ENCODE data around the gene PPP1R3F. TPM values are rescaled to one million over a fixed set of nuclear protein-coding genes. Genes with fewer than 3 reads are reported as not detected.

The PPP1R3F gene
- total RNA-seq, 1 donor from 2014 or later: 8.0 TPM

- DNase-seq (ENCODE audit: extremely low spot score, unreplicated experiment): no peak
- no peaks in the 10 kb centered on the region for H3K4me1 Mint-ChIP-seq (ENCODE audit: unreplicated experiment)
- peaks cover 11% of the 10 kb centered on the region for H3K9me3 Mint-ChIP-seq
- H3K4me3 Mint-ChIP-seq: no peak overlapping the region
- no peak overlapping the region for H3K27ac Mint-ChIP-seq
- H3K36me3 Mint-ChIP-seq: no peaks in the 10 kb centered on the region
- peaks cover 23% of the 10 kb centered on the region for H3K27me3 Mint-ChIP-seq
- TF ChIP-seq, protein P1, sequence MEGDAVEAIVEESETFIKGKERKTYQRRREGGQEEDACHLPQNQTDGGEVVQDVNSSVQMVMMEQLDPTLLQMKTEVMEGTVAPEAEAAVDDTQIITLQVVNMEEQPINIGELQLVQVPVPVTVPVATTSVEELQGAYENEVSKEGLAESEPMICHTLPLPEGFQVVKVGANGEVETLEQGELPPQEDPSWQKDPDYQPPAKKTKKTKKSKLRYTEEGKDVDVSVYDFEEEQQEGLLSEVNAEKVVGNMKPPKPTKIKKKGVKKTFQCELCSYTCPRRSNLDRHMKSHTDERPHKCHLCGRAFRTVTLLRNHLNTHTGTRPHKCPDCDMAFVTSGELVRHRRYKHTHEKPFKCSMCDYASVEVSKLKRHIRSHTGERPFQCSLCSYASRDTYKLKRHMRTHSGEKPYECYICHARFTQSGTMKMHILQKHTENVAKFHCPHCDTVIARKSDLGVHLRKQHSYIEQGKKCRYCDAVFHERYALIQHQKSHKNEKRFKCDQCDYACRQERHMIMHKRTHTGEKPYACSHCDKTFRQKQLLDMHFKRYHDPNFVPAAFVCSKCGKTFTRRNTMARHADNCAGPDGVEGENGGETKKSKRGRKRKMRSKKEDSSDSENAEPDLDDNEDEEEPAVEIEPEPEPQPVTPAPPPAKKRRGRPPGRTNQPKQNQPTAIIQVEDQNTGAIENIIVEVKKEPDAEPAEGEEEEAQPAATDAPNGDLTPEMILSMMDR (conservative IDR thresholded peaks at IDR 0.05): no peak
These were observed 41.4 kb upstream of the PPP1R3F start for GRCh38 chrX:49228185-49228584.

GRCh38 chrX:49230500-49231232 is 38.9 kb upstream of the PPP1R3F start:
- Mint-ChIP-seq H3K4me3 (peak overlapping the region; percentile 75), H3K27me3 (peaks cover 9% of the 10 kb centered on the region), H3K9me3 (peaks cover 11% of the 10 kb centered on the region), H3K27ac (no peak overlapping the region), H3K36me3 (no peaks in the 10 kb centered on the region), H3K4me1 (ENCODE audit: unreplicated experiment) (peaks cover 5% of the 10 kb centered on the region)
- TF ChIP-seq, protein P1 (conservative IDR thresholded peaks at IDR 0.05): peak; percentile 20
- DNase-seq (ENCODE audit: extremely low spot score, unreplicated experiment): no peak

- TF ChIP-seq, protein P1 (conservative IDR thresholded peaks at IDR 0.05): no peak
- DNase-seq (ENCODE audit: extremely low spot score, unreplicated experiment): no peak
- peaks cover 5% of the 10 kb centered on the region for H3K4me1 Mint-ChIP-seq (ENCODE audit: unreplicated experiment)
- H3K4me3 Mint-ChIP-seq: peak overlapping the region; percentile 75
- no peaks in the 10 kb centered on the region for H3K36me3 Mint-ChIP-seq
- H3K27ac Mint-ChIP-seq: no peak overlapping the region
- peaks cover 11% of the 10 kb centered on the region for H3K9me3 Mint-ChIP-seq
- peaks cover 8% of the 10 kb centered on the region for H3K27me3 Mint-ChIP-seq
These were observed 38.1 kb upstream of the PPP1R3F start for GRCh38 chrX:49231333-49232000.

DNA sequence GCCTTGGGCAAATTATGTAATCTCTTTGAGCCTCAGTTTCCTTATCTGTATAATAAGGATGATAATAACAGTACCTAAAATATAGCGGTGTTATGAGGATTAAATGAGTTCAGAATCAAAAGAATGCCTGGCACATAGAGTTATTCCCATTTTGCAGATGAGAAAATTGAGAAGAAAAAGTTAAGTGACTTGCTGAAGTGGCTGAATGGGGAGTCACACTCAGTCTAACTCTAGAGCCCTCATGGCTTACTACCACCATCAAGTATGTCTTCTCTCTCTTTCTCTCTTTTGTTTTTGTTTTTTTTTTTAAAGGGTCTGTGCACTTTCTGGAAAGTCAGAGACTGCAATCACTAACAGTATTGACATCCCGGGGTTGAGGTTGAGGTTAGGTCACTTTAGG is 37.1 kb upstream of the PPP1R3F start:
- peaks cover 5% of the 10 kb centered on the region for H3K4me1 Mint-ChIP-seq (ENCODE audit: unreplicated experiment)
- no peak overlapping the region for H3K27ac Mint-ChIP-seq
- no peak overlapping the region for H3K4me3 Mint-ChIP-seq
- peaks cover 6% of the 10 kb centered on the region for H3K27me3 Mint-ChIP-seq
- H3K36me3 Mint-ChIP-seq: no peaks in the 10 kb centered on the region
- no peak for DNase-seq (ENCODE audit: extremely low spot score, unreplicated experiment)
- TF ChIP-seq, protein P1 (conservative IDR thresholded peaks at IDR 0.05): no peak
- peaks cover 8% of the 10 kb centered on the region for H3K9me3 Mint-ChIP-seq

DNA sequence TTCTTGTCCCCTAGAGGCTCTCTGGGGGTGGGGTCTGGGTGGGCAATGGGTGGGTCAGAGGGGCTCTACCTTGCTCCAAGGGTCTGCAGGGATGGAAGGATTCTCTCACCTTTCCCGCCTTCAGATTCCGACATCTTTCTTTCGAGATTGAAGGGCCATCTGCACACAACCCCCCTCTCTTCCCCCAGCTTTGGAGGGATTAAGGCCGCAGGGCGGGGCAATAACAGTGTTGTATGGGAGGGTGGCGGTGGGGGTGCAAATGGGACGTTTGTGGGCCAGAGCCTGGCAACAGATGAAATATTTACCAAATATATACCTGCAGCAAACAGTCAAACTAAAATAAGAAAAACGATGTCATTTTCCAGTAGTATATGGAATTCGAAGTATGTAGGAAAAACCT is 36.4 kb upstream of the PPP1R3F start, which contains the start of gene CACNA1F:
Gene CACNA1F, minus strand, starts transcription at position 165 of the 400 bp plus-strand sequence. Its CDS starts 31 bp downstream, at position 134.
- H3K4me1 Mint-ChIP-seq (ENCODE audit: unreplicated experiment): peaks cover 5% of the 10 kb centered on the region
- H3K4me3 Mint-ChIP-seq: no peak within 1 kb of the TSS
- no peak within 1 kb of the TSS for H3K27ac Mint-ChIP-seq
- no peaks in the 10 kb centered on the region for H3K27me3 Mint-ChIP-seq
- TF ChIP-seq, protein P1 (conservative IDR thresholded peaks at IDR 0.05): no peak
- H3K36me3 Mint-ChIP-seq: no peaks in the 10 kb centered on the region
- H3K9me3 Mint-ChIP-seq: peaks cover 3% of the 10 kb centered on the region
- DNase-seq (ENCODE audit: extremely low spot score, unreplicated experiment): no peak

All from type B pancreatic cell (in vitro differentiated cells).